Left lung (tissue), 10 donors: ENCODE measurements around the gene CD72. TPM values are rescaled to one million over a fixed set of nuclear protein-coding genes. Genes with fewer than 3 reads are reported as not detected.

Experiments
- ATAC-seq: fragments of 200-7000 bp; cut with Tn5 transposase; one replicate; pipeline ENCODE4 v1.9.1; 2020; ENCODE audit warnings: moderate library complexity
- DNase-seq, 4 donors: peaks; one replicate each; pipeline ENCODE4 v3.0.0-alpha.2; 2013 to 2020
- H3K27ac ChIP-seq, 2 donors: fragments of 200-600 bp; sonication (generic) in 1 of 2; one replicate each; pipeline versions ENCODE4 v1.5.0 to v1.8.0; 2020 to 2021
- H3K27me3 ChIP-seq, 2 donors: fragments of 200-600 bp; sonication (generic) in 1 of 2; one replicate each; pipeline versions ENCODE4 v1.5.0 to v1.8.0; 2020 to 2021
- H3K36me3 ChIP-seq, 2 donors: fragments of 200-600 bp; sonication (generic) in 1 of 2; one replicate each; pipeline versions ENCODE4 v1.5.0 to v1.8.0; 2020 to 2021
- H3K4me1 ChIP-seq, 2 donors: fragments of 200-600 bp; one replicate each; pipeline ENCODE4 v1.8.0; 2021
- H3K4me3 ChIP-seq, 2 donors: fragments of 200-600 bp; sonication (generic) in 1 of 2; one replicate each; pipeline versions ENCODE4 v1.5.0 to v1.8.0; 2020 to 2021; ENCODE audit warnings: mild to moderate bottlenecking in 1 of 2
- H3K9me3 ChIP-seq, 2 donors: fragments of 200-600 bp; sonication (generic) in 1 of 2; one replicate each; pipeline versions ENCODE4 v1.5.0 to v1.8.0; 2020 to 2021
- CTCF ChIP-seq, 2 donors: fragments of 200-600 bp; sonication (generic) in 1 of 2; IDR thresholded peaks; one replicate each; pipeline versions ENCODE4 v1.5.0 to v1.8.0; 2021; ENCODE audit warnings: antibody characterized with exemption in 2 of 2
- intact Hi-C, 2 donors: fragments of 100-400 bp; cut with DNase I; formaldehyde crosslinking; loops; one replicate each; pipeline versions ENCODE4 v1.11.2 to v1.14.2; 2022
- polyA plus RNA-seq, 6 donors: library from polyadenylated mRNA; unstranded; fragments of 120-200 nt; gene quantifications; one replicate each; pipeline ENCODE4 v1.2.1, GENCODE V29; 2013; ENCODE audit not compliant: insufficient read length in 6 of 6
- total RNA-seq, 2 donors: library from RNA; stranded (reverse); fragmentation: NEBNext Ultra II Directional; extraction: Animal tissue kit (Norgen Biotek cat#: 25700); gene quantifications; one replicate each; pipeline ENCODE4 v1.2.1, GENCODE V29; 2021
- donor health status: DM: no; HTN: yes; CAD: no.
- donor health status: DM: no; HTN: no; CAD: no.

The CD72 gene
- total and polyA plus RNA-seq, 8 donors = 3.2 to 4.3 (median 3.7) TPM

- intact Hi-C loops = no loop called here
- Histone ChIP-seq H3K4me1 (peaks cover 6 to 34% of the 10 kb centered on the region in 2 donors), H3K27ac (no peak overlapping the region), H3K27me3 (peaks cover 0 to 8% of the 10 kb centered on the region in 2 donors), H3K4me3 (no peak overlapping the region), H3K9me3 (no peaks in the 10 kb centered on the region), H3K36me3 (no peaks in the 10 kb centered on the region)
- DNase-seq = no peak
- ATAC-seq = no peak
- no peak for TF ChIP-seq CTCF (IDR thresholded peaks at IDR 0.05)
Observed at GRCh38 chr9:35619800-35620158, 1.6 kb upstream of the CD72 start.

DNA sequence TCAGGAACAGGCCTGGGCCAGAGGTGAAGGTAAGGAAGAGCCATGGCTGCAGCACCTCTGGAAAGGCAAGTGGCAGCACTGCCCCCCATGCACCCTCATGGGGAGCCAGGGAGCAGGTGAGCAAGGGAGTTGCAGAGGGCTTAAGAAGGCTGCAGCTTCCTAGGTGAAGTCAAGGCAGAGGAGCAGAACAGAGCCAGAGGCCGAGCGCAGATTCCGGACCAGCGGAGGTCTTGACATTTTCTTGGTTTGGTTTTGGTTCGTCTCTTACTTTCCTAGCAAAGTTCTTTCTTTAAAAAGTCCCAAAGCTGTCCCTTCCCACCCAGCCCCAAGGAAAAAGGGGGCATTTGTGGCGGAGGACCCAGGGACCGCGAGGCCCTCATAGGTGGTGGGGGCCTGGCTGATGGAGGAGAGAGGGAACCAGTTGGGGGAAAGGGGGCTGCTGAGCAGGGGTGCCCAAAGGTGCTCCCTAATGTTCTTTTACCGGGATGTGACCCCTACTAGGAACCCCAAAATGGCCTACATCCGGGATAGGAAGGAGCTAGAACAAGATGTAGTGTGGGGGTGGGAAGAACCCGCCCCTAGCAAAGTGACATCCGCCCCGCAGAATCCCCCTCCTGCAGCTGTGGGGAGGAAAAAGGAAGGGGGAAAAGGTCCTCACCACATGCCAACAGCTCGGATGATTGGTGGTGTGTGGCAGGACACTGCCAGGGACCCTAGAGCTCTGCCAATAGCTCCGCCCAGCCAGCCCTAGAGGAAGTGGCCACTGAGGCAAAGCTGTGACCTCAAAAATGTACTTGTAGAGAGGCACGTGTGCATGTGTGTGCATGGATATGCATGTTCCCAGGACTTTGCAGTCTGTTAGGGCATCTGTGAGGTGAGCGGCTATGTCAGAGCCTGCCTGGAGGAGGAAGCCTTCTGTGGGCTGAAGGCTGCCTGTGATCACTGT lies 914 bp upstream of the CD72 start:
- peaks cover 6 to 34% of the 10 kb centered on the region in 2 donors for H3K4me1 ChIP-seq
- no peak for TF ChIP-seq CTCF (IDR thresholded peaks at IDR 0.05)
- no peak overlapping the region for H3K4me3 ChIP-seq
- intact Hi-C loops = no loop called here
- H3K27me3 ChIP-seq = peaks cover 0 to 8% of the 10 kb centered on the region in 2 donors
- H3K27ac ChIP-seq = peak overlapping the region in 1 of 2 donors; percentile 18
- H3K9me3 ChIP-seq = no peaks in the 10 kb centered on the region
- DNase-seq (peak in 2 of 4 donors; percentile 13 to 60), ATAC-seq (peak; percentile 31)
- no peaks in the 10 kb centered on the region for H3K36me3 ChIP-seq

DNA sequence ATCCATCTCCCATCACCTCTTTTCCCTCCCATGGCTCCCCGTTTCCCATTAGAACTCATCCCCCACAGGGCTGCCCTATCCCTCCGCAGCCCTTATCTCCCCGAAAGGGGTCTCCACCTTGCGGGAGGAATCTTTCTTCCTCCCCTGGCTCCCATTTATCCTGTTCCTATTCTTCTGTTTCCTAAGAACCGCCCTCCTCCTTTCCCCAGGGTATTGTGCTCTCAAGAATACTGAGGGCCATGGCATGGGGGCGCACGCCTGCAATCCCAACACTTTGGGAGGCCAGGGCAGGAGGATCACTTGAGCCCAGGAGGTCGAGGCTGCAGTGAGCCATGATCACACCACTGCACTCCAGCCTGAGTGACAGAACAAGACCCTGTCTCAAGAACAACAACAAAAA lies 665 bp downstream of the CD72 start:
- intact Hi-C loops = no loop called here
- TF ChIP-seq CTCF (IDR thresholded peaks at IDR 0.05) = no peak
- Histone ChIP-seq H3K4me1 (peaks cover 6 to 34% of the 10 kb centered on the region in 2 donors), H3K36me3 (no peaks in the 10 kb centered on the region), H3K27me3 (peaks cover 0 to 8% of the 10 kb centered on the region in 2 donors), H3K27ac (no peak overlapping the region), H3K4me3 (peak overlapping the region; percentile 19 to 39), H3K9me3 (no peaks in the 10 kb centered on the region)
- DNase-seq = no peak
- ATAC-seq = no peak

- DNase-seq = peak; percentile 33 to 93 (median 78)
- intact Hi-C loops = no loop called here
- peak; percentile 78 for ATAC-seq
Observed at GRCh38 chr9:35616681-35617459, 1.3 kb downstream of the CD72 start.

More at GRCh38 chr9:35616681-35617459, 1.3 kb downstream of the CD72 start:
- Histone ChIP-seq H3K9me3 (no peaks in the 10 kb centered on the region), H3K27me3 (peaks cover 0 to 8% of the 10 kb centered on the region in 2 donors), H3K36me3 (no peaks in the 10 kb centered on the region), H3K4me3 (peak overlapping the region; percentile 19 to 39), H3K4me1 (peaks cover 6 to 34% of the 10 kb centered on the region in 2 donors), H3K27ac (peak overlapping the region in 1 of 2 donors; percentile 28)
- TF ChIP-seq CTCF (IDR thresholded peaks at IDR 0.05) = no peak
